ENCODE data around the gene PCDHGA1. TPM values are rescaled to one million over a fixed set of nuclear protein-coding genes. Genes with fewer than 3 reads are reported as not detected.
A peak's percentile ranks its signal among the peaks of the same experiment; 100 is the strongest.

The PCDHGA1 gene
- total RNA-seq, 1 experiment from 2014 or later = 0.63 TPM

DNA sequence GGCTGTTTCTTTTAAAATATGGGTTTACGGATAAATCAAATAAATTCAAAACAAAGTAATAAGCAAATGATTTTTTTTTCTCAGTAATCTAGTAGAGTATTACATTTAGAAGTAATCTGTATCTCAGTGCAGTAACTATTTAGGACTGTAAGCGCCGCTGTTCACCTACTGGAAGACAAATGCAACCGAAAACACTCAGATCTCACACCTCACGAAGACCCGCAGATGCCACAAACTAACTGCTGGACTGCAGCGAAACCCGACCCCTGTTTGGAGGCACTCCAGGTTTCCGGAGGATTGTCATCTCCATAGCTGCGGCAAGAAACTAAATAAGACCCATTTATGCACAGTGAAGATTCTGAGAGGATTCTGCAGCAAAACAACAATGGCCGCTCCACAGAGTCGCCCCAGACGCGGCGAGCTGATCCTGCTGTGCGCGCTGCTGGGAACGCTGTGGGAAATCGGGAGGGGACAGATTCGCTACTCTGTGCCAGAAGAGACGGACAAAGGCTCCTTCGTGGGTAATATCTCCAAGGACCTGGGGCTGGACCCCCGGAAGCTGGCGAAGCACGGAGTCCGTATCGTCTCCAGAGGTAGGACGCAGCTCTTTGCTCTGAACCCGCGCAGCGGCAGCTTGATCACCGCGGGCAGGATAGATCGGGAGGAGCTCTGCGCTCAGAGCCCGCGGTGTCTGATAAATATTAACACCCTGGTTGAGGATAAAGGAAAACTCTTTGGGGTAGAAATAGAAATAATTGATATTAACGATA is 62.3 kb downstream of the PCDHGA1 start, which contains the start of gene PCDHGA8:
Gene PCDHGA8, plus strand, starts transcription at position 205 of the 770 bp plus-strand sequence. Its CDS starts 181 bp downstream, at position 386.
- Histone ChIP-seq H2BK5ac (ENCODE audit: insufficient read length, low read length) (no peak within 1 kb of the TSS), H3K4me1 (ENCODE audit: insufficient read depth, low read length) (0 out of 2 replicates have a peak, but pooled peaks cover 2% of the 10 kb centered on the region), H3K23me2 (ENCODE audit: insufficient read length, low read depth, low read length, poor library complexity, severe bottlenecking) (no peaks in the 10 kb centered on the region), H2AFZ (ENCODE audit: low read length) (no peak within 1 kb of the TSS), H2BK120ac (ENCODE audit: low read depth, low read length, poor library complexity, severe bottlenecking) (no peak within 1 kb of the TSS), H3T11ph (ENCODE audit: low read length) (no peak within 1 kb of the TSS), H3K27me3 (ENCODE audit: insufficient read depth, low read length) (no peaks in the 10 kb centered on the region), H3K4me2 (ENCODE audit: insufficient read depth, insufficient read length, low read length) (no peak within 1 kb of the TSS), H3K79me2 (ENCODE audit: insufficient read depth, low read length) (no peaks in the 10 kb centered on the region), H2BK12ac (ENCODE audit: insufficient read length, low read depth, low read length) (no peak within 1 kb of the TSS), H3K9me3 (ENCODE audit: control insufficient read depth, low read depth, low read length) (peaks cover 53% of the 10 kb centered on the region), H3K27ac (ENCODE audit: insufficient read length, low read depth, low read length) (no peak within 1 kb of the TSS), H4K91ac (ENCODE audit: insufficient read length, low read depth, low read length) (no peak within 1 kb of the TSS), H3K79me1 (ENCODE audit: insufficient read depth, low read depth, low read length, poor library complexity, severe bottlenecking) (no peaks in the 10 kb centered on the region), H3K9ac (ENCODE audit: extremely low read depth, insufficient read length, low read length) (no peak within 1 kb of the TSS), H3K56ac (ENCODE audit: insufficient read length, low read depth, low read length) (no peak within 1 kb of the TSS), H4K5ac (ENCODE audit: insufficient read length, low read depth, low read length) (no peak within 1 kb of the TSS), H4K8ac (replicated peaks; ENCODE audit: insufficient read length, low read depth, low read length) (no peak within 1 kb of the TSS), H2BK20ac (ENCODE audit: low read depth, low read length, poor library complexity, severe bottlenecking) (no peak within 1 kb of the TSS), H2AK5ac (ENCODE audit: insufficient read length, low read length) (no peak within 1 kb of the TSS), H3K14ac (ENCODE audit: insufficient read depth, low read length) (no peak within 1 kb of the TSS), H3K18ac (ENCODE audit: insufficient read length, low read depth, low read length) (no peak within 1 kb of the TSS), H4K20me1 (ENCODE audit: control insufficient read depth, insufficient read depth, insufficient read length) (no peaks in the 10 kb centered on the region), H3K4ac (ENCODE audit: low read depth, low read length) (no peak within 1 kb of the TSS), H3K23ac (ENCODE audit: insufficient read length, low read depth, low read length) (no peak within 1 kb of the TSS), H2BK15ac (ENCODE audit: low read depth, low read length) (no peak within 1 kb of the TSS)
- H3K9me3 Mint-ChIP-seq = peaks cover 62 to 76% of the 10 kb centered on the region in 2 experiments
- peaks cover 10% of the 10 kb centered on the region for H3K27me3 Mint-ChIP-seq (ENCODE audit: low read depth)
- H3K36me3 Mint-ChIP-seq (ENCODE audit: insufficient read depth in 1 of 3, low read depth in 3 of 3) = peaks cover 29 to 64% (median 56%) of the 10 kb centered on the region in 3 experiments
- H3K27ac Mint-ChIP-seq = 0 out of 7 replicates have a peak within 1 kb of the TSS, but pooled peaks of 1 of the 3 experiments have one; percentile 59
- TF ChIP-seq, protein P1, sequence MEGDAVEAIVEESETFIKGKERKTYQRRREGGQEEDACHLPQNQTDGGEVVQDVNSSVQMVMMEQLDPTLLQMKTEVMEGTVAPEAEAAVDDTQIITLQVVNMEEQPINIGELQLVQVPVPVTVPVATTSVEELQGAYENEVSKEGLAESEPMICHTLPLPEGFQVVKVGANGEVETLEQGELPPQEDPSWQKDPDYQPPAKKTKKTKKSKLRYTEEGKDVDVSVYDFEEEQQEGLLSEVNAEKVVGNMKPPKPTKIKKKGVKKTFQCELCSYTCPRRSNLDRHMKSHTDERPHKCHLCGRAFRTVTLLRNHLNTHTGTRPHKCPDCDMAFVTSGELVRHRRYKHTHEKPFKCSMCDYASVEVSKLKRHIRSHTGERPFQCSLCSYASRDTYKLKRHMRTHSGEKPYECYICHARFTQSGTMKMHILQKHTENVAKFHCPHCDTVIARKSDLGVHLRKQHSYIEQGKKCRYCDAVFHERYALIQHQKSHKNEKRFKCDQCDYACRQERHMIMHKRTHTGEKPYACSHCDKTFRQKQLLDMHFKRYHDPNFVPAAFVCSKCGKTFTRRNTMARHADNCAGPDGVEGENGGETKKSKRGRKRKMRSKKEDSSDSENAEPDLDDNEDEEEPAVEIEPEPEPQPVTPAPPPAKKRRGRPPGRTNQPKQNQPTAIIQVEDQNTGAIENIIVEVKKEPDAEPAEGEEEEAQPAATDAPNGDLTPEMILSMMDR (conservative IDR thresholded peaks at IDR 0.05) = no peak
- H3K4me3 Mint-ChIP-seq = no peak within 1 kb of the TSS
- DNase-seq = no peak
- WGBS (ENCODE audit: extremely low coverage, insufficient read length, low lambda C conversion rate) = no CpG with 5 or more reads among the region's 38 CpGs
- no peaks in the 10 kb centered on the region for H3K4me1 Mint-ChIP-seq
